Astrocyte (in vitro differentiated cells and primary cell): ENCODE results near the gene BORA. TPM values are rescaled to one million over a fixed set of nuclear protein-coding genes. Genes with fewer than 3 reads are reported as not detected.

Experiments
- DNase-seq: peaks from one replicate; pipeline ENCODE4 v3.0.0-alpha.2; 2010; ENCODE audit warnings: low read depth
- FAIRE-seq: peaks from 2 replicates; lab custom pipeline; 2011; peaks lifted over from hg19 to GRCh38; lab: Jason Lieb, UNC
- H2AFZ ChIP-seq: 2 replicates; pipeline ENCODE4 v1.6.0; 2012; ENCODE audit warnings: low read depth, low read length, inconsistent platforms
- H3K27ac ChIP-seq: 2 replicates; pipeline ENCODE4 v1.5.1; 2011; ENCODE audit warnings: low read depth, low read length, inconsistent platforms
- H3K27me3 ChIP-seq: 2 replicates; pipeline ENCODE4 v1.6.0; 2011; ENCODE audit warnings: low read length, inconsistent platforms; ENCODE audit not compliant: insufficient read depth
- H3K36me3 ChIP-seq: 2 replicates; pipeline ENCODE4 v1.5.1; 2011; ENCODE audit warnings: low read length, inconsistent platforms; ENCODE audit not compliant: insufficient read depth
- H3K4me1 ChIP-seq: 2 replicates; pipeline ENCODE4 v1.5.1; 2011; ENCODE audit warnings: low read length, inconsistent platforms; ENCODE audit not compliant: insufficient read depth
- H3K4me2 ChIP-seq: 2 replicates; pipeline ENCODE4 v1.6.0; 2012; ENCODE audit warnings: low read length, inconsistent platforms
- H3K4me3 ChIP-seq: 2 replicates; pipeline ENCODE4 v1.5.1; 2011; ENCODE audit warnings: low read depth, mild to moderate bottlenecking, low read length, inconsistent platforms; ENCODE audit not compliant: insufficient read depth
- H3K79me2 ChIP-seq: 2 replicates; pipeline ENCODE4 v1.6.0; 2012; ENCODE audit warnings: mild to moderate bottlenecking, low read length, inconsistent platforms; ENCODE audit not compliant: insufficient read depth
- H3K9ac ChIP-seq: 2 replicates; pipeline ENCODE4 v1.6.0; 2012; ENCODE audit warnings: mild to moderate bottlenecking, low read length, inconsistent platforms
- H3K9me3 ChIP-seq: 2 replicates; pipeline ENCODE4 v1.5.1; 2012; ENCODE audit warnings: low read depth, mild to moderate bottlenecking, low read length, inconsistent platforms; ENCODE audit not compliant: insufficient read depth
- H4K20me1 ChIP-seq: 2 replicates; pipeline ENCODE4 v1.6.0; 2012; ENCODE audit warnings: low read length, inconsistent platforms; ENCODE audit not compliant: insufficient read depth
- H3K27ac Mint-ChIP-seq: one replicate; pipeline ENCODE4 v1.8.0; 2021; ENCODE audit warnings: mild to moderate bottlenecking, mixed read lengths; ENCODE audit not compliant: unreplicated experiment
- H3K27me3 Mint-ChIP-seq: one replicate; pipeline ENCODE4 v1.8.0; 2021; ENCODE audit warnings: low read depth, mixed read lengths; ENCODE audit not compliant: unreplicated experiment
- H3K36me3 Mint-ChIP-seq: one replicate; pipeline ENCODE4 v1.8.0; 2021; ENCODE audit warnings: low read depth, mixed read lengths; ENCODE audit not compliant: unreplicated experiment
- H3K4me1 Mint-ChIP-seq: one replicate; pipeline ENCODE4 v1.8.0; 2021; ENCODE audit warnings: low read depth, mixed read lengths; ENCODE audit not compliant: unreplicated experiment
- H3K4me3 Mint-ChIP-seq: one replicate; pipeline ENCODE4 v1.8.0; 2021; ENCODE audit warnings: mild to moderate bottlenecking, moderate library complexity, mixed read lengths; ENCODE audit not compliant: unreplicated experiment
- H3K9me3 Mint-ChIP-seq: one replicate; pipeline ENCODE4 v1.8.0; 2021; ENCODE audit warnings: mild to moderate bottlenecking, mixed read lengths; ENCODE audit not compliant: unreplicated experiment
- CTCF ChIP-seq: IDR thresholded peaks from 2 replicates; pipeline ENCODE4 v1.5.1; 2011; ENCODE audit warnings: low read depth, mild to moderate bottlenecking, inconsistent platforms, low read length, moderate library complexity; ENCODE audit not compliant: insufficient read depth
- EZH2 ChIP-seq: IDR thresholded peaks from 2 replicates; pipeline ENCODE4 v1.6.1; 2012; ENCODE audit warnings: mild to moderate bottlenecking, low read length, inconsistent platforms; ENCODE audit not compliant: insufficient read depth
- total RNA-seq: library from RNA; stranded (reverse); gene quantifications from 2 replicates; pipeline ENCODE4 v1.2.1, GENCODE V29; 2021

BORA gene
- total RNA-seq, 1 donor from 2014 or later: 4.8 TPM

- Mint-ChIP-seq H3K4me3 (no peak overlapping the region), H3K4me1 (peaks cover under 1% of the 10 kb centered on the region), H3K9me3 (no peaks in the 10 kb centered on the region), H3K36me3 (peaks cover 8% of the 10 kb centered on the region), H3K27ac (no peak overlapping the region), H3K27me3 (no peaks in the 10 kb centered on the region)
- no peaks in the 10 kb centered on the region for H3K27me3 ChIP-seq
- FAIRE-seq (no peak), DNase-seq (no peak)
- H2AFZ ChIP-seq: no peak overlapping the region
- peaks cover 67% of the 10 kb centered on the region for H3K79me2 ChIP-seq
- no peak overlapping the region for H3K4me3 ChIP-seq
- TF ChIP-seq CTCF: no peak
- no peak for TF ChIP-seq EZH2
- no peak overlapping the region for H3K4me2 ChIP-seq
- H3K4me1 ChIP-seq: no peaks in the 10 kb centered on the region
- no peak overlapping the region for H3K27ac ChIP-seq
- H4K20me1 ChIP-seq: peaks cover 23% of the 10 kb centered on the region
- H3K9ac ChIP-seq: no peak overlapping the region
- H3K9me3 ChIP-seq: no peaks in the 10 kb centered on the region
- H3K36me3 ChIP-seq: peaks cover 16% of the 10 kb centered on the region
These were observed 61.1 kb downstream of the BORA start for GRCh38 chr13:72788831-72789230.

- Mint-ChIP-seq H3K9me3 (no peaks in the 10 kb centered on the region), H3K4me3 (no peak overlapping the region), H3K36me3 (peaks cover 13% of the 10 kb centered on the region), H3K27ac (no peak overlapping the region), H3K4me1 (no peaks in the 10 kb centered on the region), H3K27me3 (no peaks in the 10 kb centered on the region)
- TF ChIP-seq EZH2: no peak
- no peak for TF ChIP-seq CTCF
- Histone ChIP-seq H3K79me2 (peaks cover 29% of the 10 kb centered on the region), H3K4me2 (no peak overlapping the region), H2AFZ (no peak overlapping the region), H3K4me3 (no peak overlapping the region), H3K27ac (no peak overlapping the region), H4K20me1 (peaks cover 10% of the 10 kb centered on the region), H3K36me3 (peaks cover 37% of the 10 kb centered on the region), H3K9me3 (no peaks in the 10 kb centered on the region), H3K27me3 (no peaks in the 10 kb centered on the region), H3K4me1 (no peaks in the 10 kb centered on the region), H3K9ac (no peak overlapping the region)
- DNase-seq (no peak), FAIRE-seq (no peak)
These were observed 64.9 kb downstream of the BORA start for GRCh38 chr13:72792640-72793039.

- Mint-ChIP-seq H3K27ac (no peak overlapping the region), H3K27me3 (no peaks in the 10 kb centered on the region), H3K4me1 (peaks cover 5% of the 10 kb centered on the region), H3K36me3 (peaks cover 11% of the 10 kb centered on the region), H3K4me3 (no peak overlapping the region), H3K9me3 (no peaks in the 10 kb centered on the region)
- no peak for TF ChIP-seq CTCF
- TF ChIP-seq EZH2: no peak
- H3K4me3 ChIP-seq: no peak overlapping the region
- FAIRE-seq (no peak), DNase-seq (no peak)
- no peak overlapping the region for H3K4me2 ChIP-seq
- peaks cover 3% of the 10 kb centered on the region for H4K20me1 ChIP-seq
- no peak overlapping the region for H3K27ac ChIP-seq
- peaks cover 29% of the 10 kb centered on the region for H3K36me3 ChIP-seq
- no peak overlapping the region for H2AFZ ChIP-seq
- H3K4me1 ChIP-seq: no peaks in the 10 kb centered on the region
- no peak overlapping the region for H3K9ac ChIP-seq
- no peaks in the 10 kb centered on the region for H3K79me2 ChIP-seq
- H3K9me3 ChIP-seq: no peaks in the 10 kb centered on the region
- H3K27me3 ChIP-seq: no peaks in the 10 kb centered on the region
These were observed 71.1 kb downstream of the BORA start for GRCh38 chr13:72798817-72799216.
